Ishikawa (cell line): ENCODE data around the gene GRID2.

ENCODE experiments used
- CEBPB ChIP-seq: IDR thresholded peaks from 2 replicates; pipeline ENCODE4 v1.6.1; 2012
- CREB1 ChIP-seq: IDR thresholded peaks from 2 replicates; pipeline ENCODE4 v1.6.1; 2012; ENCODE audit warnings: low read depth
- EP300 ChIP-seq: IDR thresholded peaks from 2 replicates; pipeline ENCODE4 v1.6.1; 2012; ENCODE audit warnings: borderline replicate concordance
- MAX ChIP-seq: IDR thresholded peaks from 2 replicates; pipeline ENCODE4 v1.6.1; 2012
- NFIC ChIP-seq: IDR thresholded peaks from 2 replicates; pipeline ENCODE4 v1.6.1; 2012
- RAD21 ChIP-seq: IDR thresholded peaks from 2 replicates; pipeline ENCODE4 v1.6.1; 2012; ENCODE audit warnings: low read depth
- REST ChIP-seq: IDR thresholded peaks from 2 replicates; pipeline ENCODE4 v1.6.1; 2012; ENCODE audit warnings: low read depth, mild to moderate bottlenecking
- TAF1 ChIP-seq: IDR thresholded peaks from 2 replicates; pipeline ENCODE4 v1.6.1; 2012; ENCODE audit warnings: low read depth, mild to moderate bottlenecking
- TEAD4 ChIP-seq: IDR thresholded peaks from 2 replicates; pipeline ENCODE4 v1.6.1; 2012
- USF1 ChIP-seq: IDR thresholded peaks from 2 replicates; pipeline ENCODE4 v1.6.1; 2012
- YY1 ChIP-seq: IDR thresholded peaks from 2 replicates; pipeline ENCODE4 v1.6.1; 2012; ENCODE audit warnings: low read depth

GRCh38 chr4:93127489-93127888 lies 823.7 kb downstream of the GRID2 start:
- TF ChIP-seq NFIC: no peak
- no peak for TF ChIP-seq RAD21
- TF ChIP-seq MAX: no peak
- TF ChIP-seq TEAD4: no peak
- TF ChIP-seq USF1: no peak
- no peak for TF ChIP-seq CEBPB
- no peak for TF ChIP-seq TAF1
- no peak for TF ChIP-seq YY1
- no peak for TF ChIP-seq REST
- no peak for TF ChIP-seq EP300
- TF ChIP-seq CREB1: no peak
